ENCODE measurements around the gene ADAMTSL5.
A peak's percentile ranks its signal among the peaks of the same experiment; 100 is the strongest.

Gene ADAMTSL5

GRCh38 chr19:1473085-1473851 lies 39.6 kb downstream of the ADAMTSL5 start:
- H3K4me3 ChIP-seq (ENCODE audit: low read depth, low read length), result no peak overlapping the region
- DNase-seq (ENCODE audit: low read depth), result no peak
- no peak for TF ChIP-seq CTCF (conservative IDR thresholded peaks at IDR 0.05; ENCODE audit: low read depth, low read length)

GRCh38 chr19:1472231-1473084 lies 40.4 kb downstream of the ADAMTSL5 start:
- no peak for TF ChIP-seq CTCF (conservative IDR thresholded peaks at IDR 0.05; ENCODE audit: low read depth, low read length)
- DNase-seq (ENCODE audit: low read depth), result no peak
- no peak overlapping the region for H3K4me3 ChIP-seq (ENCODE audit: low read depth, low read length)

GRCh38 chr19:1471515-1472160 lies 41.2 kb downstream of the ADAMTSL5 start:
- TF ChIP-seq CTCF (conservative IDR thresholded peaks at IDR 0.05; ENCODE audit: low read depth, low read length), result peak; percentile 15
- no peak overlapping the region for H3K4me3 ChIP-seq (ENCODE audit: low read depth, low read length)
- no peak for DNase-seq (ENCODE audit: low read depth)

- TF ChIP-seq CTCF (conservative IDR thresholded peaks at IDR 0.05; ENCODE audit: low read depth, low read length), result no peak
- DNase-seq (ENCODE audit: low read depth), result no peak
- H3K4me3 ChIP-seq (ENCODE audit: low read depth, low read length), result no peak overlapping the region
Measured at GRCh38 chr19:1471010-1471514, 41.8 kb downstream of the ADAMTSL5 start.

GRCh38 chr19:1470305-1471009 lies 42.4 kb downstream of the ADAMTSL5 start:
- peak; percentile 25 for DNase-seq (ENCODE audit: low read depth)
- peak overlapping the region; percentile 28 for H3K4me3 ChIP-seq (ENCODE audit: low read depth, low read length)
- TF ChIP-seq CTCF (conservative IDR thresholded peaks at IDR 0.05; ENCODE audit: low read depth, low read length), result no peak

GRCh38 chr19:1470055-1470304 lies 42.8 kb downstream of the ADAMTSL5 start:
- no peak for TF ChIP-seq CTCF (conservative IDR thresholded peaks at IDR 0.05; ENCODE audit: low read depth, low read length)
- DNase-seq (ENCODE audit: low read depth), result no peak
- peak overlapping the region; percentile 28 for H3K4me3 ChIP-seq (ENCODE audit: low read depth, low read length)
